ENCODE results near the gene ST8SIA1.

- TF ChIP-seq CTCF (conservative IDR thresholded peaks at IDR 0.05; ENCODE audit: low read length) = no peak
- TF ChIP-seq EZH2phosphoT487 (IDR thresholded peaks at IDR 0.05; ENCODE audit: borderline replicate concordance, low read depth, low read length) = no peak
These were observed 117.0 kb downstream of the ST8SIA1 start for GRCh38 chr12:22217556-22217955.
